ENCODE measurements around the gene B9D1.

B9D1 gene

GRCh38 chr17:19362277-19363113, at the start of gene B9D1:
B9D1 (minus strand) TSS chr17:19362723; CDS start chr17:19362569, 154 bp downstream.
- DNase-seq: peak; percentile 94

DNA sequence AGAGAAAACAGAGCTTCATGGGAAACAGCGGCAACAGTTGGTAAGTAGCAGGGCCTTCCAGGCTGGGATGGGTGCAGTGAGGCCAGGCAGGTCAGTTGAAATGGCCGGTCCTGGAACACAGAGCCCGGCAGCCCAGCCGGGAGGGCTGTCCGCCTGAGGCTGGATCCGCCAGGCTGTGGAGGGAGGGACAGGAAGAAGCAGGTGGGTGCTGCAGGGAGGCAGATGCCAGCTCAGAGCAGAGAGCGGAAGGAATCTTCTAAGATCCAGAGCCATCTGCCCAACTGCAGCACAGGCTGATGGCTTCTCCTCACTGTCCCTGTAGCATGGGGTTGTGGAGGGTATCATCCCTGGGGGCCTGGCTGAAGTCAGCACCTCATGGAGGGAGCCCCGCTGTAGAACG, 49.1 kb upstream of the B9D1 start:
- DNase-seq: no peak

DNA sequence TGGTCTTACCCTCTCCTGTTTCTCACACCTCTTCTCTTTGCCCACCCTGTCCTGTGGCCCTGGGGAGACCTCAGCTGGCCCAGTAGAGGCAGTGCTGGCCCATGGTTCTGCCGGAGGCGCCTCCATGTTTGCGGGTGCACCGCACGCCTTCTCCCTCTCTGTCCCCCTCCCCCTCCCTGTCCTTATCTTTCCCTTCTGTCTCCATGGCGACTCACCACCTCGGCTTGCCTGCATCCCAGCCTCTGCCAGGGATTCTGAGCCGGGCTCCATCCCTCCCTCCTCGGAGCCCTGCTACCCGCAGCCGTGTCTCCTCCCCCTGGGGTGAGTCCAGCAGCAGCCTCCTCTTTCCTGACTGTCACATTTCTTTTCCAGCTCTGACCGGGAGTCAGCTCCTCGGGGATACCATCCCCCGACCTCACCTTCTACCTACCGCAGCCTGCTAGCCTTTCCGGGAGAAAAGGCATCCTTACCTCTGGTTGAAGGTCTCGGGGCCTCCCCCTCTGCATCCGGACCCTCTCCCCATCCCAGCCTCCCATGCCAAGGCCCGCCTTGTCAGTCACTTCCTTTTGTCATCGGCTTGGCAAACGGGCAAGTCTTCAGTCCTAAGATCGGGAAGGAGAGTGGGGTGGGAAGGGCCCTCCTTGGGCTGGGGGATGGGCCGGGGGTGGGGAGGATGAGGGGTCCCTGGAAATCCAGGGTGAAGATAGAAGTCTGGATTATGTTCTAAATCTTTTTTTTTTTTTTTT, 48.5 kb upstream of the B9D1 start, which contains the start of gene RNF112:
Gene RNF112, plus strand, starts transcription at position 358 of the 746 bp plus-strand sequence. Its CDS starts 177 bp downstream, at position 535.
- DNase-seq: no peak

- DNase-seq: no peak
Measured at GRCh38 chr17:19410091-19410490, 47.6 kb upstream of the B9D1 start.

DNA sequence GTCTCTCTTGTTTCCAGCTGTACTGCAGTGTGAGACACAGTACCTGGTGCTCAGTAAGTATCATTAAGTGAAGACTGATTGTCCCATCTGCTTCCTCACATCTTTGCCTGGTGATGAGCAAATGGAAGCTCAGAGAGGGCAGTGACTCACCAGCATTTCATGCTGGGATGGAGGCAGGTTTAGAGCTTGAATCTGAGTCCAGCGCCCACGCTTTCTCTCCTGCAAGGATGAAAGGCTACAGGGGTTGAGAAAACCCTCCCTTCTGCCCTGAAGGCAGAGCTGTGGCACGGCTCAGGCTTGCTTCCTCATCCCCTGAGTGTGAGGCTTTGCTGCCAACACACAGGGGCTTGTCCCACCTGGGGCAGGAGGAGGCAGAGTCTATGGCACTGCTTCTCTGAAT, 47.0 kb upstream of the B9D1 start:
- DNase-seq: no peak

- no peak for DNase-seq
Measured at GRCh38 chr17:19409066-19409465, 46.5 kb upstream of the B9D1 start.

GRCh38 chr17:19408346-19408710, 45.8 kb upstream of the B9D1 start:
- no peak for DNase-seq

DNA sequence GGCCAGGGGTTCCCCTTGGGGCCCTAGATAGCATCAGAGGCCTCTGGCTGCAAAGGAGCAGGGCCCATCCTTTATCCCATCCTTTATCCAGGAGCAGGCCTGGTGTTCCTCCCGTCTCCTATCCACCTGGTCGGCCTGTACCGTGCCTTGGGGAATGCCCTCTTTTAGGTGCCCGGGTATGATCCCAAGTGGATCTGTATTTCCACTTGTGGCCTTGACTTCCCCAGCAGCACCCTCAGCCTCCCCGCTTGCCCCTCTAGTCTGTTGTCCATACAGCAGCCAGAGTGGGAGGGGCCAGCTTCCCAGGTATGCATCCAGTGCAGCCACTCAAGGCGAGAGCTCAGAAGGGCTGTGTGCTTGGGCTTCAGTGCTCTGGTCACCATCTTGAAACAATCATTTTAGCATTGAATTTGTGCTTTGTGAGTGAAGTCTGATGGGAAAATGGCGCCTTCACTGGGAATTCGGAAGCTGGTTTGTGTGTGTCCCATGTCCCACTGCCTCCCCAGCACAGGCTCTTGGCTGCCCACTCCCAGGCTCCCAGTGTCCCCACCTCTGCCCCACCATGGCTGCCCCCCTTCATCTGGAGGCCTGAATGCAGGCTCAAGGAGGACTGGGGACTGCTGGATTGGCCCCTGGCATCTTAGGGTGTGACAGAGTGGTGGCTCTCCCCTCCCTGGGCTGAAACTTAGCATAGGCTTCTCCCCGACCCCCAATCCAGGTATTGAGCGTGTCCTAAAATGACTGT, 45.2 kb upstream of the B9D1 start:
- DNase-seq: no peak

GRCh38 chr17:19405114-19405513, 42.6 kb upstream of the B9D1 start:
- DNase-seq: no peak

- DNase-seq: no peak
Measured at GRCh38 chr17:19404264-19404663, 41.7 kb upstream of the B9D1 start.

DNA sequence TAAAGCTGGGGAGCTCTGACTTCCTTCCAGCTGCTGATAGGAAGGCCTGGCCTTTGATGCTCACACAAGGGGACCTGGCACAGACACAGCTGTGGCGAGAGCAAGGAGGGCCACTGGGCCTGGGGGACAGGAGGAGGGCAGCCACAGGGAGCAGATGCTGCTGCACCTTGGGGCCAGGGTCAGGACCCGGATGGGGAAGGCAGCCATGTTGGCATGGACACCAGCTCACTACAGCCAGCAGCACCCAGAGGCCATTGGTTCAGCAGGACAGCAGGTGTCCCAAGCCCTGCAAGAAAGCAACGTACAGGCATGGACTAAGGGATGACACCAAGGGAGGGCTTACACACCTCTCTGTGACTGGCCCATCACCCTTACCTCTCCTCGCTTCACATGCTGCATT, 40.5 kb upstream of the B9D1 start:
- no peak for DNase-seq

DNA sequence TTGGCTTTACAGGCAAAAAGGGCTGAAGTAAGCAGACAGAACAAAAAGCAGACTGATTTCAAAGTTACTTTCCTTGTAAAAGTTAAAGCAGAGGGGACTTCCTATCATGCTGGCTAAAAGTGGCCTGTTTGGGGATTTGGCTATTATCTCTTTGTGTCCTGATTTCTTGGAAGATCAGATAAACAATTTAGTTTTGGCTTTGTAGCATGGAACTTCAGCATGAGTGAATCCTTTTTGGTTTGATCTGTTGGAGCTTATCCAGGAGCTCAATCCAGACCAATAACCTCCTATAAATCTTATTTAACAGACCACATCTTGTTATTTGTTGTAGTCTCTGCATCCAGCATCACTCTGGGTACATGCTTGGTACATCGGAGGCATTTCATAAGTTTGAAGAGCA, 39.6 kb upstream of the B9D1 start:
- no peak for DNase-seq

- no peak for DNase-seq
Measured at GRCh38 chr17:19401321-19402010, 38.9 kb upstream of the B9D1 start.

DNA sequence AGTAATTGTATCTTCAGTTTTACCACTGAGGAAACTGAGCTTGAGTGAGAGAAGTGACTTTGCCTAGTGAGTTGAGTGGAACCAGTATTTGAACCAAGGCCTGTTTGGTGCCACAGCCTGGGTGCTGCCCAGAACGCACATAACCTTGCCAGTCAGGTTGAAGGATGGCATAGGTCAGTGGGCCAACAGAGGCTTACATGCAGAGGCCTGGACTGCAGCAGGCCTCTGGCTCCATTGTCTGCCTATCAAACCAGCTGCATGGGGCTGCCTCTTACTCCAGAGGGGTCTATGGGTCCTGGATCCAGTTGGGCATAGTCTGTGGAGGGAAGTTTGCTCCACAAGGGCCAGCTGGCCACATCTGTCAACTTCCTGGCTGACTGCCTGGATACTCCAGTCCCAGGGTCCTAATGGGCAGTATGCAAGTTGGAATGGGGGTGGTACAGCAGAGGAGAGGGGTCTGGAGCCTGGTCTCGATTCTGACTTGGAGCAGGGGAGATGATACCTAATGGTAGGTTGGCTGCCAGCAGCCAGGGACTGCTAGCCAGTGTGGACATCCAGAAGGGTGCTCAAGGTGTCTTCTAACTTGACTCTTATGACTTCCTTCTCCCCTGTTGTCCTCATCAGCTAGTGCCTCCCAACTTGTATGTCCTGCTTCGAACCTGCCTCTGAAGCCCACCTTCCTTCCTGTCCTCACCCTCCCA, 37.4 kb upstream of the B9D1 start:
- DNase-seq: no peak

GRCh38 chr17:19398301-19399181, 36.0 kb upstream of the B9D1 start:
- DNase-seq: peak; percentile 90

- no peak for DNase-seq
Measured at GRCh38 chr17:19397556-19398041, 35.1 kb upstream of the B9D1 start.

- DNase-seq: no peak
Measured at GRCh38 chr17:19392303-19392702, 29.8 kb upstream of the B9D1 start.

- no peak for DNase-seq
Measured at GRCh38 chr17:19391432-19391831, 28.9 kb upstream of the B9D1 start.

DNA sequence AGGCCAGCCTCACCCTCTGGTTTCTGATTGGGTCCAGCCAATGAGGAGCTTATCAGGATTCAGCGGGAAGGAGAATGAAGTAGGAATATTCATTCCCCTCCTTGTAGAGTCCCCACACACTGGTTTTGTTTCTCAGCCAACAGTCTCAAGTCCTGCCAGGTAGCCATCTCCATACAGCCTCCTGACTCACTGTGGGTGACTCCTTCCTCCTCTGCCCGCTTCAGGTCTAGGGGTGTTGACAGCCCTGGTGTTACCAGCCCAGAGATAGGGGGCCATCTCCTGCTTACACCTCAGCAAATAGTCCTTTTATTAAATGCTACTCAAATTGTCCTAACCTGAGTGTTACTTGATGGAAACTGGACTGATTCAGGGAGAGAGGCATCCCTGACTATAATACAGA, 28.4 kb upstream of the B9D1 start:
- DNase-seq: no peak

GRCh38 chr17:19388791-19389785, 26.6 kb upstream of the B9D1 start:
- peak; percentile 57 for DNase-seq
